ENCODE data around the gene ACTR3.
"Not testable (repeated sequence)": the region's sequence is repeated elsewhere in the genome, so short reads cannot be mapped to it uniquely, and the experiment has no call there.

The ACTR3 gene

GRCh38 chr2:113905886-113906285 is 16.0 kb downstream of the ACTR3 start:
- DNase-seq (ENCODE audit: low read depth in 2 of 2): no peak

GRCh38 chr2:113906647-113907046 is 16.8 kb downstream of the ACTR3 start:
- no peak for DNase-seq (ENCODE audit: low read depth in 2 of 2)

GRCh38 chr2:113907297-113907696 is 17.4 kb downstream of the ACTR3 start:
- no peak for DNase-seq (ENCODE audit: low read depth in 2 of 2)

- DNase-seq (ENCODE audit: low read depth in 2 of 2): peak; percentile 38 to 42
Measured at GRCh38 chr2:113910110-113910717, 20.3 kb downstream of the ACTR3 start.

- no peak for DNase-seq (ENCODE audit: low read depth in 2 of 2)
Measured at GRCh38 chr2:113910967-113911678, 21.2 kb downstream of the ACTR3 start.

- no peak for DNase-seq (ENCODE audit: low read depth in 2 of 2)
Measured at GRCh38 chr2:113915082-113915819, 25.4 kb downstream of the ACTR3 start.

- no peak for DNase-seq (ENCODE audit: low read depth in 2 of 2)
Measured at GRCh38 chr2:113918229-113918628, 28.3 kb downstream of the ACTR3 start.

GRCh38 chr2:113920996-113921395 is 31.1 kb downstream of the ACTR3 start:
- DNase-seq (ENCODE audit: low read depth in 2 of 2): no peak

GRCh38 chr2:113922335-113922734 is 32.4 kb downstream of the ACTR3 start:
- no peak for DNase-seq (ENCODE audit: low read depth in 2 of 2)

GRCh38 chr2:113922784-113923183 is 32.9 kb downstream of the ACTR3 start:
- DNase-seq (ENCODE audit: low read depth in 2 of 2): no peak

- DNase-seq (ENCODE audit: low read depth in 2 of 2): no peak
Measured at GRCh38 chr2:113925884-113926283, 36.0 kb downstream of the ACTR3 start.

- no peak for DNase-seq (ENCODE audit: low read depth in 2 of 2)
Measured at GRCh38 chr2:113926314-113926713, 36.4 kb downstream of the ACTR3 start.

- DNase-seq (ENCODE audit: low read depth in 2 of 2): no peak
Measured at GRCh38 chr2:113930448-113930847, 40.6 kb downstream of the ACTR3 start.

- no peak for DNase-seq (ENCODE audit: low read depth in 2 of 2)
Measured at GRCh38 chr2:113937501-113937900, 47.6 kb downstream of the ACTR3 start.

- no peak for DNase-seq (ENCODE audit: low read depth in 2 of 2)
Measured at GRCh38 chr2:113940891-113941290, 51.0 kb downstream of the ACTR3 start.

GRCh38 chr2:113945784-113946183 is 55.9 kb downstream of the ACTR3 start:
- not testable (repeated sequence) for DNase-seq (ENCODE audit: low read depth in 2 of 2)

- not testable (repeated sequence) for DNase-seq (ENCODE audit: low read depth in 2 of 2)
Measured at GRCh38 chr2:113950906-113951305, 61.0 kb downstream of the ACTR3 start.

- no peak for DNase-seq (ENCODE audit: low read depth in 2 of 2)
Measured at GRCh38 chr2:113961000-113961399, 71.1 kb downstream of the ACTR3 start.

- DNase-seq (ENCODE audit: low read depth in 2 of 2): no peak
Measured at GRCh38 chr2:113962692-113963480, 73.0 kb downstream of the ACTR3 start.

GRCh38 chr2:113963965-113964364 is 74.1 kb downstream of the ACTR3 start:
- no peak for DNase-seq (ENCODE audit: low read depth in 2 of 2)

GRCh38 chr2:113964436-113964835 is 74.5 kb downstream of the ACTR3 start:
- DNase-seq (ENCODE audit: low read depth in 2 of 2): no peak

GRCh38 chr2:113965228-113965627 is 75.3 kb downstream of the ACTR3 start:
- no peak for DNase-seq (ENCODE audit: low read depth in 2 of 2)
